Left lung (tissue), 10 donors: ENCODE data around the gene PCBP1. TPM values are rescaled to one million over a fixed set of nuclear protein-coding genes. Genes with fewer than 3 reads are reported as not detected.

Experiments used
- ATAC-seq: fragments of 200-7000 bp; cut with Tn5 transposase; one replicate; pipeline ENCODE4 v1.9.1; 2020; ENCODE audit warnings: moderate library complexity
- DNase-seq, 4 donors: peaks; one replicate each; pipeline ENCODE4 v3.0.0-alpha.2; 2013 to 2020
- H3K27ac ChIP-seq, 2 donors: fragments of 200-600 bp; sonication (generic) in 1 of 2; one replicate each; pipeline versions ENCODE4 v1.5.0 to v1.8.0; 2020 to 2021
- H3K27me3 ChIP-seq, 2 donors: fragments of 200-600 bp; sonication (generic) in 1 of 2; one replicate each; pipeline versions ENCODE4 v1.5.0 to v1.8.0; 2020 to 2021
- H3K36me3 ChIP-seq, 2 donors: fragments of 200-600 bp; sonication (generic) in 1 of 2; one replicate each; pipeline versions ENCODE4 v1.5.0 to v1.8.0; 2020 to 2021
- H3K4me1 ChIP-seq, 2 donors: fragments of 200-600 bp; one replicate each; pipeline ENCODE4 v1.8.0; 2021
- H3K4me3 ChIP-seq, 2 donors: fragments of 200-600 bp; sonication (generic) in 1 of 2; one replicate each; pipeline versions ENCODE4 v1.5.0 to v1.8.0; 2020 to 2021; ENCODE audit warnings: mild to moderate bottlenecking in 1 of 2
- H3K9me3 ChIP-seq, 2 donors: fragments of 200-600 bp; sonication (generic) in 1 of 2; one replicate each; pipeline versions ENCODE4 v1.5.0 to v1.8.0; 2020 to 2021
- intact Hi-C, 2 donors: fragments of 100-400 bp; cut with DNase I; formaldehyde crosslinking; loops; one replicate each; pipeline versions ENCODE4 v1.11.2 to v1.14.2; 2022
- polyA plus RNA-seq, 6 donors: library from polyadenylated mRNA; unstranded; fragments of 120-200 nt; gene quantifications; one replicate each; pipeline ENCODE4 v1.2.1, GENCODE V29; 2013; ENCODE audit not compliant: insufficient read length in 6 of 6
- total RNA-seq, 2 donors: library from RNA; stranded (reverse); fragmentation: NEBNext Ultra II Directional; extraction: Animal tissue kit (Norgen Biotek cat#: 25700); gene quantifications; one replicate each; pipeline ENCODE4 v1.2.1, GENCODE V29; 2021
- TF ChIP-seq, protein P1 (sequence below), 2 donors: fragments of 200-600 bp; sonication (generic) in 1 of 2; IDR thresholded peaks; one replicate each; pipeline versions ENCODE4 v1.5.0 to v1.8.0; 2021; ENCODE audit warnings: antibody characterized with exemption in 2 of 2
- donor health status: DM: no; HTN: yes; CAD: no.
- donor health status: DM: no; HTN: no; CAD: no.

PCBP1 gene
- total and polyA plus RNA-seq, 8 donors, result 172 to 404 (median 226) TPM

DNA sequence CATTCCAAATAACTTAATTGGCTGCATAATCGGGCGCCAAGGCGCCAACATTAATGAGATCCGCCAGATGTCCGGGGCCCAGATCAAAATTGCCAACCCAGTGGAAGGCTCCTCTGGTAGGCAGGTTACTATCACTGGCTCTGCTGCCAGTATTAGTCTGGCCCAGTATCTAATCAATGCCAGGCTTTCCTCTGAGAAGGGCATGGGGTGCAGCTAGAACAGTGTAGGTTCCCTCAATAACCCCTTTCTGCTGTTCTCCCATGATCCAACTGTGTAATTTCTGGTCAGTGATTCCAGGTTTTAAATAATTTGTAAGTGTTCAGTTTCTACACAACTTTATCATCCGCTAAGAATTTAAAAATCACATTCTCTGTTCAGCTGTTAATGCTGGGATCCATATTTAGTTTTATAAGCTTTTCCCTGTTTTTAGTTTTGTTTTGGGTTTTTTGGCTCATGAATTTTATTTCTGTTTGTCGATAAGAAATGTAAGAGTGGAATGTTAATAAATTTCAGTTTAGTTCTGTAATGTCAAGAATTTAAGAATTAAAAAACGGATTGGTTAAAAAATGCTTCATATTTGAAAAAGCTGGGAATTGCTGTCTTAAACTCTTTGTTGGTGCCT, 1.4 kb downstream of the PCBP1 start:
- H3K27ac ChIP-seq, result peak overlapping the region; percentile 100
- H3K9me3 ChIP-seq, result no peaks in the 10 kb centered on the region
- H3K4me3 ChIP-seq, result peak overlapping the region; percentile 67 to 93
- no peak for ATAC-seq
- DNase-seq, result no peak
- intact Hi-C loops, result loop anchor here in 1 of 2 donors (5.0 to 10.0 kb wide), 3 partner anchors 34 to 174 kb away; partner anchors contain the start of gene MXD1
- peaks cover 12 to 59% of the 10 kb centered on the region in 2 donors for H3K4me1 ChIP-seq
- H3K27me3 ChIP-seq, result no peaks in the 10 kb centered on the region
- TF ChIP-seq, protein P1, sequence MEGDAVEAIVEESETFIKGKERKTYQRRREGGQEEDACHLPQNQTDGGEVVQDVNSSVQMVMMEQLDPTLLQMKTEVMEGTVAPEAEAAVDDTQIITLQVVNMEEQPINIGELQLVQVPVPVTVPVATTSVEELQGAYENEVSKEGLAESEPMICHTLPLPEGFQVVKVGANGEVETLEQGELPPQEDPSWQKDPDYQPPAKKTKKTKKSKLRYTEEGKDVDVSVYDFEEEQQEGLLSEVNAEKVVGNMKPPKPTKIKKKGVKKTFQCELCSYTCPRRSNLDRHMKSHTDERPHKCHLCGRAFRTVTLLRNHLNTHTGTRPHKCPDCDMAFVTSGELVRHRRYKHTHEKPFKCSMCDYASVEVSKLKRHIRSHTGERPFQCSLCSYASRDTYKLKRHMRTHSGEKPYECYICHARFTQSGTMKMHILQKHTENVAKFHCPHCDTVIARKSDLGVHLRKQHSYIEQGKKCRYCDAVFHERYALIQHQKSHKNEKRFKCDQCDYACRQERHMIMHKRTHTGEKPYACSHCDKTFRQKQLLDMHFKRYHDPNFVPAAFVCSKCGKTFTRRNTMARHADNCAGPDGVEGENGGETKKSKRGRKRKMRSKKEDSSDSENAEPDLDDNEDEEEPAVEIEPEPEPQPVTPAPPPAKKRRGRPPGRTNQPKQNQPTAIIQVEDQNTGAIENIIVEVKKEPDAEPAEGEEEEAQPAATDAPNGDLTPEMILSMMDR (IDR thresholded peaks at IDR 0.05), result no peak
- H3K36me3 ChIP-seq, result peaks cover 0 to 14% of the 10 kb centered on the region in 2 donors

DNA sequence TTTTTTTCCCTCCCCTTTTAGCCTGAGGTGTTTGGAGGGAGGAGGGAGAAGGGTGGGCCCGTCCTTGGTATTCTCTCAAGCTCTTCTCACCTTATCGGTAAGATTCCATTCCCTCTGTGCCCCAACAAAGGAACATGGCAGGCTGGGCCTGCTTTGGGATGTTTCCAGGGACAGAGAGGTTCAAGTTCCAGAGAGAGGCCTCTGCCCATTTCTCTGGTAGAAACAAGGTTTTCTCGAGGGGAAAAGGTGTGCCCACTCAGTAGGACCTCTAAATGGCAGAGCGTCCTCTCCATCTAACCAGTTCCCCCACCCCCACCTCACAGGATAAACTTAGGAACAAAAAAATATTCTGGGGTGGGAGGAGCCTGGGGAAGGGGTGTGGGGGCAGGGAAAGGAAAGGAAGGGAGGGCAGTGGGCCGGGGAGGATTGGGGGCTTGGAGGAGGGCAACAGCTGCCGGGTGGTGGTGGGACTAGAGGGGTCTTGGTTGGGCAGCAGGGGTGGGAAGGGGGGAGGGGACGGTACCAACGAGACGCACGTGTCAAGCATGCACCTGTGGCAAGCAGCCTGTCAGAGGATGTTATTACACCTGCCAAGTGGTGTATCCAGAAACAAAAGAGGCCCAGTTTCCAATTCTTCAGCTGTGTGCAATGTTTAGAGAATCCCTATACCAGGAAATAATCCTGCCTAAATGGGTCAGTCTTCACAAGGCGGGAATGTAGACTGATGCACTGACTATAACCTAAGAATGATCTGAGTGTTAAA, 2.1 kb downstream of the PCBP1 start:
- no peaks in the 10 kb centered on the region for H3K27me3 ChIP-seq
- H3K4me3 ChIP-seq, result peak overlapping the region; percentile 67 to 93
- DNase-seq (peak in 2 of 4 donors; percentile 46 to 53), ATAC-seq (peak; percentile 3)
- H3K4me1 ChIP-seq, result peaks cover 12 to 59% of the 10 kb centered on the region in 2 donors
- TF ChIP-seq, protein P1 (IDR thresholded peaks at IDR 0.05), result no peak
- intact Hi-C loops, result loop anchor here in 1 of 2 donors (5.0 to 10.0 kb wide), 3 partner anchors 33 to 175 kb away; partner anchors contain the start of gene MXD1
- H3K9me3 ChIP-seq, result no peaks in the 10 kb centered on the region
- peak overlapping the region; percentile 100 for H3K27ac ChIP-seq
- H3K36me3 ChIP-seq, result peaks cover 0 to 13% of the 10 kb centered on the region in 2 donors

DNA sequence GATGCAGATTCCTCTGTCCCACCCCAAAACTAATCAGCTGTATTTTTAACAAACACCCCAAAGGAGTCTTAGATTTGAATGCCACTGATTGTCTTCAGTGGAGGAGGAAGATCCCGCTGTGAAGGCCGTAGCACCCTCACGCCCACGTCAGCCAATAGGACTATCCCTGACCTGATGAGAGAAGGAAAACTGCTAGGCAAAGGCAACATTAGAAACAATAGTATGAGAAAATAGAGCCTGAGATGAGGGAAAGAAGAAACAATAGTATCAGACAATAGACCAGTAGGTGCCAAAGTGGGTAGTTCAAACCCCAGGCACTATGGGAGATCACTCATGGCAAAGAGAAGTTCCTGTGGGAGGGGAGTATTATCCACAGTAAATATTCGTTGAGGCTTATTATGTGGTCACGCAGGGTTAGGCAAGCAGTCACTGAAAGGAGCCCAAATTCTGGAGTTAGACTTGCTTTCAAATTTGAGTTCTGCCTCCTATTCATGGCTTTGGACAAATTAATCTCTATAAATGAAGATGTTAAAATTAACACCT, 2.8 kb downstream of the PCBP1 start:
- H3K27ac ChIP-seq, result peak overlapping the region; percentile 100
- H3K36me3 ChIP-seq, result peaks cover 0 to 13% of the 10 kb centered on the region in 2 donors
- peaks cover 15 to 59% of the 10 kb centered on the region in 2 donors for H3K4me1 ChIP-seq
- H3K9me3 ChIP-seq, result no peaks in the 10 kb centered on the region
- H3K27me3 ChIP-seq, result no peaks in the 10 kb centered on the region
- ATAC-seq, result no peak
- no peak for DNase-seq
- TF ChIP-seq, protein P1 (IDR thresholded peaks at IDR 0.05), result no peak
- peak overlapping the region; percentile 67 to 93 for H3K4me3 ChIP-seq
- intact Hi-C loops, result loop anchor here in 1 of 2 donors (5.0 to 10.0 kb wide), 3 partner anchors 32 to 175 kb away; partner anchors contain the start of gene MXD1

DNA sequence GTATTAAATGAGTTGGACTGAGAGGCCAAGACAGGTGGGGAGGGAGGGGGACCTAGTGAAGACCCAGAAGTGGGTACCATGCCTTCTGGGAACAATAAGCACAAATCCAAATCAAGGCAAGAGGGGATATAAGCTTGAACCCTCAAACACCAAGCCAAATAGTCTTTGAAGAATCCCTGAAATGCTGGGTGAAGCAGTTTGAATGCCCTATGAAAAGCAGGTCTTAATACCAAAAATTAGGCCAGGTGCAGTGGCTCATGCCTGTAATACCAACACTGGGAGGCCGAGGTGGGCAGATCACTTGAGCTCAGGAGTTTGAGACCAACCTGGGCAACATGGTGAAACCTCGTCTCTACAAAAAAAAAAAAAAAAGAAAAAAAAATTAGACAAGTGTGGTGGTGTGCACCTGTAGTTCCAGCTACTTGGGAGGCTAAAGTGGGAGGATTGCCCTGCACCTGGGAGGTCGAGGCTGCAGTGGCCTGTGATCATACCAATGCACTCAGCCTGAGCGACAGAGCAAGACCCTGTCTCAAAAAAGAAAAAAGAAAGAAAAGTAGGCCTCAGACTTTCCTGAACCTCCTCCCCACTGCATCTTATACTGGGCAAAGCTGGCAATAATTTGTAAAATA, 3.5 kb downstream of the PCBP1 start:
- Histone ChIP-seq H3K27ac (peak overlapping the region; percentile 100), H3K4me3 (no peak overlapping the region), H3K9me3 (no peaks in the 10 kb centered on the region), H3K27me3 (no peaks in the 10 kb centered on the region), H3K4me1 (peaks cover 8 to 59% of the 10 kb centered on the region in 2 donors), H3K36me3 (peaks cover 0 to 13% of the 10 kb centered on the region in 2 donors)
- DNase-seq, result no peak
- intact Hi-C loops, result no loop called here
- ATAC-seq, result no peak
- TF ChIP-seq, protein P1 (IDR thresholded peaks at IDR 0.05), result no peak
